ENCODE measurements around the gene NFYA.

NFYA gene

GRCh38 chr6:41122373-41122772, 49.6 kb downstream of the NFYA start:
- no peak for DNase-seq

GRCh38 chr6:41122918-41123317, 50.1 kb downstream of the NFYA start:
- DNase-seq = no peak

- DNase-seq = no peak
These were observed 52.5 kb downstream of the NFYA start for GRCh38 chr6:41125282-41125681.

DNA sequence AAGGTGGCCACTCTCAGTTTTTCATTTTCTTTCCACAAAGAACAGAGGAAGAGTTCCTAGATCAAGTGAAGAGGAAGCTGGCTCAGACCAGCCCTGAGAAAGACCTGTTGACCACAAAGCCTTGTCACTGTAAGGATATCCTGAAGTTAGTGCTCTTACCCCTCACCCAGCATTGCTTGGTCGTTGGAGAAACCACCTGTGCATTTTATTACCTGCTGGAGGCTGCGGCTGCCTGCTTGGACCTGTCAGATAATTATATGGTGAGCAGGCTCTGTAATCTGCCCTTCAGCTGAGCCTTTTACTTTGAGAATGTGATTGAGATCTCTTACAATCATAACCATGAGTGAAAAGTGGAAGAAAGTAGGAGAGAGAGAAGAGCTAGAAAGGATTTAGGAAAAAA, 59.5 kb downstream of the NFYA start:
- no peak for DNase-seq

GRCh38 chr6:41135062-41135832, 62.5 kb downstream of the NFYA start:
- no peak for DNase-seq

- DNase-seq = no peak
These were observed 64.1 kb downstream of the NFYA start for GRCh38 chr6:41136911-41137310.

GRCh38 chr6:41147917-41148316, 75.1 kb downstream of the NFYA start:
- DNase-seq = no peak
